Activated naive CD8-positive, alpha-beta T cell (primary cell): ENCODE measurements around the gene CNOT6L.

Experiments
- H3K27ac Mint-ChIP-seq: one replicate; pipeline ENCODE4 v1.8.0; 2021; ENCODE audit warnings: mixed read lengths
- H3K27me3 Mint-ChIP-seq: one replicate; pipeline ENCODE4 v1.8.0; 2021; ENCODE audit warnings: mixed read lengths
- H3K36me3 Mint-ChIP-seq: one replicate; pipeline ENCODE4 v1.8.0; 2021; ENCODE audit warnings: mixed read lengths
- H3K4me1 Mint-ChIP-seq: one replicate; pipeline ENCODE4 v1.8.0; 2021; ENCODE audit warnings: low read depth, mixed read lengths
- H3K4me3 Mint-ChIP-seq: one replicate; pipeline ENCODE4 v1.8.0; 2021; ENCODE audit warnings: mild to moderate bottlenecking, mixed read lengths
- H3K9me3 Mint-ChIP-seq: one replicate; pipeline ENCODE4 v1.8.0; 2021; ENCODE audit warnings: low read depth, mixed read lengths

The CNOT6L gene

GRCh38 chr4:77777135-77777807 lies 41.9 kb downstream of the CNOT6L start:
- H3K4me1 Mint-ChIP-seq, result peaks cover 57% of the 10 kb centered on the region
- peak overlapping the region; percentile 83 for H3K27ac Mint-ChIP-seq
- H3K36me3 Mint-ChIP-seq, result peaks cover 7% of the 10 kb centered on the region
- no peaks in the 10 kb centered on the region for H3K9me3 Mint-ChIP-seq
- no peaks in the 10 kb centered on the region for H3K27me3 Mint-ChIP-seq
- H3K4me3 Mint-ChIP-seq, result no peak overlapping the region

GRCh38 chr4:77776182-77777134 lies 42.7 kb downstream of the CNOT6L start:
- Mint-ChIP-seq H3K4me1 (peaks cover 53% of the 10 kb centered on the region), H3K4me3 (no peak overlapping the region), H3K36me3 (peaks cover 7% of the 10 kb centered on the region), H3K9me3 (no peaks in the 10 kb centered on the region), H3K27me3 (no peaks in the 10 kb centered on the region), H3K27ac (peak overlapping the region; percentile 83)

DNA sequence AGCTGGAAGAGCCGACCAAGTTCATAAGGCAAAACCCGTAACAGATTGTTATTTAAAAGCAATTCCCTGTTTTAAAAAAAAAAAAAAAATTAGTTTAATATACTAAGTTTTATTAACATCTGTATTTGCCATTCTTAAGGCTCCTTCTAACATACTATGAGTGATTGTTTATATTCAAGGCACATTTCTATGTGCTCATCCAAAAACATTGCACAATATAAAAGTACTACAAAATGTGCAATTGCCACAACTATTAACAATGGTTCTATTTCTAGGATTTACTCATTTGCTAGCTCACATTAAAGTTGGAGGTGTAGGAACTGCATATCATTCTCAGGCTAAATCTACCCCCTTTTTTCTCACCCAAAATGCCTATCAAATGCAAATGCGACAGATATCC lies 46.1 kb downstream of the CNOT6L start:
- Mint-ChIP-seq H3K27me3 (no peaks in the 10 kb centered on the region), H3K27ac (peak overlapping the region; percentile 16), H3K4me3 (no peak overlapping the region), H3K36me3 (peaks cover 22% of the 10 kb centered on the region), H3K4me1 (peaks cover 48% of the 10 kb centered on the region), H3K9me3 (peaks cover 4% of the 10 kb centered on the region)

GRCh38 chr4:77771566-77771965 lies 47.6 kb downstream of the CNOT6L start:
- H3K4me1 Mint-ChIP-seq, result peaks cover 39% of the 10 kb centered on the region

GRCh38 chr4:77765720-77766119 lies 53.4 kb downstream of the CNOT6L start:
- peaks cover 53% of the 10 kb centered on the region for H3K36me3 Mint-ChIP-seq
- peaks cover 22% of the 10 kb centered on the region for H3K9me3 Mint-ChIP-seq
- peaks cover 41% of the 10 kb centered on the region for H3K4me1 Mint-ChIP-seq
- H3K27me3 Mint-ChIP-seq, result no peaks in the 10 kb centered on the region
- peak overlapping the region; percentile 34 for H3K27ac Mint-ChIP-seq
- H3K4me3 Mint-ChIP-seq, result no peak overlapping the region

More at GRCh38 chr4:77771566-77771965, 47.6 kb downstream of the CNOT6L start:
- Mint-ChIP-seq H3K4me3 (no peak overlapping the region), H3K27me3 (no peaks in the 10 kb centered on the region), H3K36me3 (peaks cover 23% of the 10 kb centered on the region), H3K27ac (peak overlapping the region; percentile 58), H3K9me3 (peaks cover 4% of the 10 kb centered on the region)

DNA sequence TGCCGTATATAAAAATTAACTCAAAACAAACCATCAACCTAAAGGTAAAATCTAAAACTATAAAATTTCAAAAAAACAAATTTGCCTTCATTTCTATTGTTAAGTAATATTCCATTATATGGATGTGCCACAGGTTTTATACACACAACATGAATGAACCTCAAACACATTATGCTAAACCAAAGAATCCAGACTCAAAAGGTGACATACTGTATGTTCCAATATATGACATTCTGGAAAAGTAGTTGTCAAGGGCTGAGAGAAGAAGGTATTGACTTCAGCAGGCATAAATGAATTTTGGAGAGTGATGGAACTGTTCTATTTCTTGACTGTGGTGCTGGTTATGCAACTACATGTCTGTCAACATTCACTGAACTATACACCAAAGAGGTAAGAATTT lies 56.6 kb downstream of the CNOT6L start:
- H3K4me3 Mint-ChIP-seq, result no peak overlapping the region
- H3K27me3 Mint-ChIP-seq, result no peaks in the 10 kb centered on the region
- H3K9me3 Mint-ChIP-seq, result peaks cover 18% of the 10 kb centered on the region
- H3K36me3 Mint-ChIP-seq, result peaks cover 51% of the 10 kb centered on the region
- peaks cover 49% of the 10 kb centered on the region for H3K4me1 Mint-ChIP-seq
- peak overlapping the region; percentile 3 for H3K27ac Mint-ChIP-seq

GRCh38 chr4:77761595-77761994 lies 57.6 kb downstream of the CNOT6L start:
- Mint-ChIP-seq H3K36me3 (peaks cover 48% of the 10 kb centered on the region), H3K27me3 (no peaks in the 10 kb centered on the region), H3K27ac (no peak overlapping the region), H3K9me3 (peaks cover 18% of the 10 kb centered on the region), H3K4me1 (peaks cover 48% of the 10 kb centered on the region), H3K4me3 (no peak overlapping the region)

DNA sequence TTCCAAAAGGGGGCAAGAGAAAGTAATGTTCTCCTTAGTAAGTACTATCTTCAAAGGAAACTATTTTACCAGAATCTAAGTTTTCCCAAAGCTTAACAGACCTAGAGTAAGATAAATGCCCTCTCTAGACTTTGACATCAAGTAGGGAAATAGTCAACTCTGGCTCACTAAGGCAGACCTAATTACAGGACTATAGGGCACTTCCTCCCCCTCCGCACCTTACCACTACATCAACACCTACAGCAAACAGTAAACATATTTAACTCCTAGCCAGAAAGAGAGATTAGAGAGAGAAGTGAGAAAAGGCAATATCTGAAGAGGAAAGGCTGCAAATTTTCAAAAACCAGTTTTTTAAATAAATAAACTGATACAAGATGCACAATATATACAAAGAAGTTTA lies 60.4 kb downstream of the CNOT6L start:
- Mint-ChIP-seq H3K9me3 (peaks cover 18% of the 10 kb centered on the region), H3K4me1 (peaks cover 43% of the 10 kb centered on the region), H3K27ac (peak overlapping the region; percentile 31), H3K4me3 (no peak overlapping the region), H3K36me3 (peaks cover 44% of the 10 kb centered on the region), H3K27me3 (no peaks in the 10 kb centered on the region)

- Mint-ChIP-seq H3K4me1 (peaks cover 37% of the 10 kb centered on the region), H3K27ac (no peak overlapping the region), H3K4me3 (no peak overlapping the region), H3K36me3 (peaks cover 22% of the 10 kb centered on the region), H3K27me3 (no peaks in the 10 kb centered on the region), H3K9me3 (peaks cover 8% of the 10 kb centered on the region)
These were observed 67.4 kb downstream of the CNOT6L start for GRCh38 chr4:77751764-77752163.

DNA sequence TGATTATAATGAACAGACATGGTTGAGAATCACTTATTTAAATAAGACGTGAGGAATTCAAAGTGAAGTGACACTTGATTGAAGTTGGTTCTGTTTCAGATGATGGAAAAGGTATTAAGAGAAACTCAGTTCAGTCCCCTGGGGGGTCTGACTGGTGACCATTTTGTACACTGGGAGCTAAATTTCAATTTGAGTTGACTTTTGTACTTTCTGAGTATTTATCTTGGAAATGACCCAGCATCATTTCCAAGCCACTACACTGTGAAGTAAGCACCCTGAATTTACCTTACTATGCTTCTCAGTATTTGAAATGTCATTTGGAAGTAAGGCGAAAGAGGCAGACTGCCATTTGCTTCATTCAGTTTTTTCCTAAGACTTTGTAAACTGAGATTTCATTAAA lies 73.4 kb downstream of the CNOT6L start:
- H3K27me3 Mint-ChIP-seq, result no peaks in the 10 kb centered on the region
- H3K9me3 Mint-ChIP-seq, result no peaks in the 10 kb centered on the region
- peaks cover 44% of the 10 kb centered on the region for H3K4me1 Mint-ChIP-seq
- no peak overlapping the region for H3K4me3 Mint-ChIP-seq
- peaks cover 11% of the 10 kb centered on the region for H3K36me3 Mint-ChIP-seq
- H3K27ac Mint-ChIP-seq, result peak overlapping the region; percentile 64

DNA sequence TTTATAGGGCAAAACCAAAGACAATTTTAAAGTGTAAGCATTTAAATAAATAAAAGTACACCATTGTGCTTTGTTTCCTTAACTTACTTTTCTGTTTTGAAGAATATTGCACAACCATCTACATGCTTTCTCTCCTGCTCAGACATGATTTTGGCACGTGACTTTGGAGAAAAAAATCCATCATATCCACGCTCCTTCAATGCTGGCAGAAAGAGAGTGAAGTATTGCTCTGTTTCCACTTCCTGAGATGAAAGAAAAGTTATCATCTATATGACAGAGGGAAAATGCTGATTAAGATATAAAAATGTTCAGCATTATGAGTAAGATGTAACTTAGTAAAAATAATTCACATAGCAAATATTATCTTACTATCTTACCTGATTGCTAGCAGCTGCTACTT lies 77.1 kb downstream of the CNOT6L start:
- Mint-ChIP-seq H3K9me3 (no peaks in the 10 kb centered on the region), H3K4me1 (peaks cover 47% of the 10 kb centered on the region), H3K27ac (peak overlapping the region; percentile 41), H3K27me3 (no peaks in the 10 kb centered on the region), H3K4me3 (no peak overlapping the region), H3K36me3 (peaks cover 10% of the 10 kb centered on the region)

- Mint-ChIP-seq H3K4me3 (no peak overlapping the region), H3K36me3 (peaks cover 13% of the 10 kb centered on the region), H3K9me3 (no peaks in the 10 kb centered on the region), H3K27ac (no peak overlapping the region), H3K4me1 (peaks cover 55% of the 10 kb centered on the region), H3K27me3 (no peaks in the 10 kb centered on the region)
These were observed 78.7 kb downstream of the CNOT6L start for GRCh38 chr4:77740480-77740879.

- no peaks in the 10 kb centered on the region for H3K27me3 Mint-ChIP-seq
- peaks cover 9% of the 10 kb centered on the region for H3K36me3 Mint-ChIP-seq
- H3K27ac Mint-ChIP-seq, result peak overlapping the region; percentile 88
- peaks cover 66% of the 10 kb centered on the region for H3K4me1 Mint-ChIP-seq
- peak overlapping the region; percentile 69 for H3K4me3 Mint-ChIP-seq
- H3K9me3 Mint-ChIP-seq, result no peaks in the 10 kb centered on the region
These were observed 84.2 kb downstream of the CNOT6L start for GRCh38 chr4:77734928-77735327.

- H3K36me3 Mint-ChIP-seq, result peaks cover 7% of the 10 kb centered on the region
- peak overlapping the region; percentile 35 for H3K27ac Mint-ChIP-seq
- H3K27me3 Mint-ChIP-seq, result no peaks in the 10 kb centered on the region
- H3K4me1 Mint-ChIP-seq, result peaks cover 51% of the 10 kb centered on the region
- H3K9me3 Mint-ChIP-seq, result no peaks in the 10 kb centered on the region
- no peak overlapping the region for H3K4me3 Mint-ChIP-seq
These were observed 87.5 kb downstream of the CNOT6L start for GRCh38 chr4:77731656-77732055.

- peak overlapping the region; percentile 64 for H3K27ac Mint-ChIP-seq
- H3K9me3 Mint-ChIP-seq, result no peaks in the 10 kb centered on the region
- H3K4me1 Mint-ChIP-seq, result peaks cover 31% of the 10 kb centered on the region
- H3K4me3 Mint-ChIP-seq, result no peak overlapping the region
- H3K27me3 Mint-ChIP-seq, result no peaks in the 10 kb centered on the region
- H3K36me3 Mint-ChIP-seq, result peaks cover 10% of the 10 kb centered on the region
These were observed 90.7 kb downstream of the CNOT6L start for GRCh38 chr4:77728420-77728819.
